Glomerular visceral epithelial cell (primary cell): Measurements from ENCODE around the gene ANKRD11.

Source experiments
- DNase-seq: peaks from one replicate; pipeline ENCODE4 v3.0.0-alpha.2; 2016; ENCODE audit errors: extremely low spot score

The ANKRD11 gene

GRCh38 chr16:89490439-89491237 lies at the start of gene ANKRD11:
TSS of gene ANKRD11 (minus strand) at chr16:89490561. CDS start at chr16:89317019, 173,542 bp downstream.
- DNase-seq, result peak; percentile 99

GRCh38 chr16:89538286-89538685 lies 47.9 kb upstream of the ANKRD11 start:
- no peak for DNase-seq

DNA sequence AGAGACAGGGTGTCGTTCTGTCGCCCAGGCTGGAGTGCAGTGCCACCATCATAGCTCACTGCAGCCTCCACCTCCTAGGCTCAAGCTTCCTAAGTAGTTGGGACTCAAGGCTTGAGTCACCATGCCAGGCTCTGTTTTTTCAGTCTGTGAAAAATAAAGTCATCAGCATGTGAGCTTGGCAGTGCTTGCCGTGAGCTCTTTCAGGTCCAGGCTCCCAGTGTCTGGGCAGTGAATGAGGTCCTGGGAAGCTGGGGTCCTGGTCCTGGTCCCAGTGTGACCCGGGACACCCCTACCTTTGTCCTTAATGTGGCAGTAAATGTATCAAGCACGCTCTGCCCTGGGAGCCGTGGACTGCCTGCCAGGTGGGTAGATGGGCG lies 47.2 kb upstream of the ANKRD11 start:
- DNase-seq, result no peak

DNA sequence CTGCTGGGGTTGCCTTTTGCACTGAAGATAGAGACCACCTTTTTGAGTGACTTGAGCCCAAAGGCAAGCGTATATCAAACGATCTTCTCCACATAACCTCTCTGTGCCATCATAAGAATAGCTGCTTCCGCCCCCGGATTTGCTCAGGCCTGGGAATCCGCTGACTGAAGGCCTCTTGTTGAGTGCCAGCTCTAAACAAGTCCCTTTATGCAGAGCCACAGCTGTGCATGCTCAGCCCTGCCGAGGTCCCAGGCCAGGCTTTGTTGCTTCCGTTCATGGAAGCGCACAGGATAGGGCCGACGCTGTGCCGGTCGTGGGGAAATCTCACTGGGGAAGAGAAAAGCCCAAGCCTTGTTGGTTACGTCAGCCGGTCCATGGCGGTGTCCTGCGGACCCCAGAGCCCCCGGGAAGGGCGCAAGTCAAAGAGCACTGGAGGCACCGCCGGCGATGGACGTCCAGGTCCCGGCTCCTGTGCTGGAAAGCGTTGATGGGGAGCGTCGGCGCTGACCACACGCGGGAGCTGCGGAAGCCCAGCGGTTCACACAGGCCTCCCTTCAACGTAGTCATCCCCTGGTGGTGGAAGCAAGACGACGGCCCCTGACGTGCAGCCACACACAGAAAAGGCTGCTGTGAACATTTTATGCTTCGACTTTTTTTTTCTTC lies 46.7 kb upstream of the ANKRD11 start:
- DNase-seq, result no peak

GRCh38 chr16:89536371-89536770 lies 46.0 kb upstream of the ANKRD11 start:
- DNase-seq, result no peak

- DNase-seq, result no peak
Measured at GRCh38 chr16:89534252-89534756, 43.9 kb upstream of the ANKRD11 start.

DNA sequence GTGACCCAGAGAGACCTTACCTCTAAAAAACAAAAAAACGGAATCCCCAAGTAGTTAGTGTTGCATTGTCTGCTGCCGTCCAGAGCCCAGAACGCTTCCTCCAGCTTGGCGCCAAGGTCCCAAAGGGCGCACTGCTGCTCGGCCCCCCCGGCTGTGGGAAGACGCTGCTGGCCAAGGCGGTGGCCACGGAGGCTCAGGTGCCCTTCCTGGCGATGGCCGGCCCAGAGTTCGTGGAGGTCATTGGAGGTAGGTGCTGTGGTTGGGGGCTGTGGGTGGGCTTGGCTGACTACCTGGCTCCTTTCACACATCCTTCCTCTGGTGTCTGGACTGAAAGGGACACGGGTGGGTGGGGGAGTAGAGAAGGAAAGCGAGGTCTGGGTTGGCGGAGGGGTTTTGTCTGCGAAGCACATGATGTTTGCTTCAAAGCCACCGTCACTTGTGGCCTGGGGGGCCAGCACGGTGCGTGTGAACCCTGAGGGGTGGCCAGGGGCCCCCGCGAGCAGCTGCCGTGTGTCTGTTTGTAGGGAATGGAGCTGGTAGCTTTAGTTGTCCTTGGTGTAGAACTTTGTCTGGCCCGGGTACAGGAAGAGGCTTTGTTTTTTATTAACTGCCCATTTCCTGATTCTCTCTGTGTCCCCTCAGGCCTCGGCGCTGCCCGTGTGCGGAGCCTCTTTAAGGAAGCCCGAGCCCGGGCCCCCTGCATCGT lies 41.6 kb upstream of the ANKRD11 start:
- no peak for DNase-seq

GRCh38 chr16:89530401-89531381 lies 40.3 kb upstream of the ANKRD11 start:
- no peak for DNase-seq

DNA sequence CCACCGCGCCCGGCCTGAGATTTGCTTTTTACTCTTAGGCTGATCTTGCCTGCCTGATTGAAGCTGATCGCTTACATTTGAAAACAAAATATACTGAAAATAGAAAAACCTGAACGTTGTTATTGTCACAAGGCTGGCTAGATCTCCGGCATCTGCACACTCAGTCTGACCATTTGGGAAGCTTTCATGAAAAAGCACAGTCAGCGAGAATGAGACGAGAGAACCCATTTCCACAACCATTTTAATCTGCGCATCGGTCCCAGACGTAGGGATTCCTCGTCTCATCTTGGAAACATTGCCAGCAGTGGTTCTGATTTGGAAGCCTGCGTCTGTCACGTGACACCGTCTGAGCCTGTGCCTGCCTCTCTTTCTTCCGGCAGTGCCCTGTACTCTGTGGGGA lies 38.7 kb upstream of the ANKRD11 start:
- DNase-seq, result no peak

- DNase-seq, result no peak
Measured at GRCh38 chr16:89525146-89525913, 35.0 kb upstream of the ANKRD11 start.

GRCh38 chr16:89523680-89524344 lies 33.5 kb upstream of the ANKRD11 start:
- DNase-seq, result no peak

GRCh38 chr16:89522287-89522686 lies 31.9 kb upstream of the ANKRD11 start:
- DNase-seq, result no peak

GRCh38 chr16:89519881-89520280 lies 29.5 kb upstream of the ANKRD11 start:
- no peak for DNase-seq

GRCh38 chr16:89517128-89517527 lies 26.8 kb upstream of the ANKRD11 start:
- DNase-seq, result no peak

DNA sequence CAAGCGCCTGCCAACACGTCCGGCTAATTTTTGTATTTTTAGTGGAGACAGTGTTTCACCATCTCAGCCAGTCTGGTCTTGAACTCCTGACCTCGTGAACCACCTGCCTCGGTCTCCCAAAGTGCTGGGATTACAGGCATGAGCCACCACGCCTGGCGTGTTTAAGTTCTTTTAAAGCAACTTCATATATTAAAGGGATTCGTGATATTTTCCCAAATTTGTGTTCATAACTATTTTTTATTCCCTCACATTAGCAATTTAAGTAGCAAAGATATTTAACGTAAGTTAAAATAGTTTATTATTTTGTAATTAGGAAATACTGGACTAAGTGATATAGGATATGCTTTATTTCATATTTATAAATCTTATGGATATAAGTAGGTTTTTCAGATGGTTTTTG lies 22.1 kb upstream of the ANKRD11 start:
- DNase-seq, result no peak

- no peak for DNase-seq
Measured at GRCh38 chr16:89511374-89511773, 21.0 kb upstream of the ANKRD11 start.

GRCh38 chr16:89510526-89510925 lies 20.2 kb upstream of the ANKRD11 start:
- no peak for DNase-seq

GRCh38 chr16:89507834-89508590 lies 17.7 kb upstream of the ANKRD11 start, which contains the start of gene SPG7:
TSS of gene SPG7 (plus strand) at chr16:89508403. CDS start at chr16:89508418, 15 bp downstream.
- DNase-seq, result peak; percentile 85

DNA sequence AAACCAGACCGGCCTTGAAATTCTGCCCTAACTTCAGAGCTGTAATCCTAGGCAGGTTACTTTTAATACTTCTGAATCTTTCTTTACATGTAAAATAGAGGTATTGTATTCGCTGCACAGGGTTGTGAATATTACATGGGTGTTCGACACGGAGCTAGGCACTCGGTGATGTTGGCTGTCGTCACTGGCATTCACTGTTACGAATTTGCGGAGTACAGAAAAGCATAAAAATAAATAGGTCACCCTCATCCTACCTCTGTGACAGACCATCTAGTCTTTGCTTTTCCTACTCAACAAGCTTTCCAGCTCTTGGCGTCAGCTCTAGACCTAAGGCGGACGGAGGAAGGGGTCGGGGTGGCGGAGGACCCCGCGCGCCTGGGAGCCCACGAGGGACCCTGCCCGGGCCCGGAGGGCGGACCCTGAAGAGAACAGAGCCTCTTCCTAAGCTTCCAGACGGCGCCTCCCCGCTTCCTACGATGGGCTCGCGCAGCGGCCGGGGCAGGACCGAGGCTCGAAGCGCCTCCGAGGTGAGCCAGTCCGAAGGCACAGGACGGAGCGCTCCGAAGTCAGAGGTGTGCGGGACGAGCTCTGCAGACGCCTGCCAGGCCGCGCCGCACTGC lies 17.0 kb upstream of the ANKRD11 start:
- no peak for DNase-seq
